SH-SY5Y (cell line): Measurements from ENCODE around the gene CD79A.

Source experiments
- GATA2 ChIP-seq: IDR thresholded peaks from 2 replicates; pipeline ENCODE4 v1.6.1; 2011; ENCODE audit warnings: mild to moderate bottlenecking, low read depth, low read length
- GATA3 ChIP-seq: IDR thresholded peaks from 2 replicates; pipeline ENCODE4 v1.6.1; 2011; ENCODE audit warnings: low read depth, mild to moderate bottlenecking, low read length, moderate library complexity

DNA sequence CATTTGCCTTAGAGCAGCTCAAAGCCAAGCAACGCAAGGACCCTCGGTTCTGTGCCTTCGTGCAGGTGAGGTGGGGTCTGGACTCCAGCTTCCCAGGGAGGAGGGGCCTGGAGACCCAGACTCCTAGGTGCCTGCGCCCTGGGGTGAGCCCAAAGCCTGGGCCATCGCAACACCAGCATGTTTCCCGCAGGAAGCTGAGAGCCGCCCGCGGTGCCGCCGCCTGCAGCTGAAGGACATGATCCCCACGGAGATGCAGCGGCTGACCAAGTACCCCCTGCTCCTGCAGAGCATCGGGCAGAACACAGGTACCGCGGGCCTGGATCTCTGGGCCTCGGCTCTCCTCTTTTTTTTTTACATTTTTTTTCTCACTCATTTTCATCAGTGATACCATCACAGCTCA is 25.5 kb downstream of the CD79A start:
- TF ChIP-seq GATA2 (no peak), GATA3 (no peak)
